ENCODE measurements around the gene SIDT2.
"Not testable (repeated sequence)": the region's sequence is repeated elsewhere in the genome, so short reads cannot be mapped to it uniquely, and the experiment has no call there.

SIDT2 gene

GRCh38 chr11:117205211-117205818 lies 26.8 kb downstream of the SIDT2 start:
- DNase-seq = no peak

GRCh38 chr11:117206111-117206510 lies 27.6 kb downstream of the SIDT2 start:
- DNase-seq = not testable (repeated sequence)

- not testable (repeated sequence) for DNase-seq
These were observed 28.3 kb downstream of the SIDT2 start for GRCh38 chr11:117206859-117207258.

- DNase-seq = not testable (repeated sequence)
These were observed 28.9 kb downstream of the SIDT2 start for GRCh38 chr11:117207481-117207880.

- DNase-seq = not testable (repeated sequence)
These were observed 30.2 kb downstream of the SIDT2 start for GRCh38 chr11:117208710-117209109.

GRCh38 chr11:117209351-117210125 lies 31.0 kb downstream of the SIDT2 start:
- DNase-seq = not testable (repeated sequence)

GRCh38 chr11:117210620-117211019 lies 32.1 kb downstream of the SIDT2 start:
- DNase-seq = no peak

GRCh38 chr11:117212697-117213355 lies 34.3 kb downstream of the SIDT2 start:
- no peak for DNase-seq

GRCh38 chr11:117214404-117215110 lies 36.0 kb downstream of the SIDT2 start:
- DNase-seq = no peak

- DNase-seq = no peak
These were observed 38.9 kb downstream of the SIDT2 start for GRCh38 chr11:117217141-117218084.

GRCh38 chr11:117218133-117218915 lies 39.8 kb downstream of the SIDT2 start:
- no peak for DNase-seq

GRCh38 chr11:117219001-117219400 lies 40.5 kb downstream of the SIDT2 start:
- DNase-seq = no peak

- no peak for DNase-seq
These were observed 40.9 kb downstream of the SIDT2 start for GRCh38 chr11:117219455-117219854.

- DNase-seq = no peak
These were observed 41.5 kb downstream of the SIDT2 start for GRCh38 chr11:117219995-117220394.

GRCh38 chr11:117220568-117220967 lies 42.0 kb downstream of the SIDT2 start:
- DNase-seq = no peak

- no peak for DNase-seq
These were observed 42.6 kb downstream of the SIDT2 start for GRCh38 chr11:117220999-117221774.

GRCh38 chr11:117221775-117222517 lies 43.4 kb downstream of the SIDT2 start:
- DNase-seq = no peak

GRCh38 chr11:117222991-117223740 lies 44.6 kb downstream of the SIDT2 start:
- DNase-seq = no peak

Data from T-helper 2 cell (primary cell).